ENCODE data around the gene CLHC1.

The CLHC1 gene

DNA sequence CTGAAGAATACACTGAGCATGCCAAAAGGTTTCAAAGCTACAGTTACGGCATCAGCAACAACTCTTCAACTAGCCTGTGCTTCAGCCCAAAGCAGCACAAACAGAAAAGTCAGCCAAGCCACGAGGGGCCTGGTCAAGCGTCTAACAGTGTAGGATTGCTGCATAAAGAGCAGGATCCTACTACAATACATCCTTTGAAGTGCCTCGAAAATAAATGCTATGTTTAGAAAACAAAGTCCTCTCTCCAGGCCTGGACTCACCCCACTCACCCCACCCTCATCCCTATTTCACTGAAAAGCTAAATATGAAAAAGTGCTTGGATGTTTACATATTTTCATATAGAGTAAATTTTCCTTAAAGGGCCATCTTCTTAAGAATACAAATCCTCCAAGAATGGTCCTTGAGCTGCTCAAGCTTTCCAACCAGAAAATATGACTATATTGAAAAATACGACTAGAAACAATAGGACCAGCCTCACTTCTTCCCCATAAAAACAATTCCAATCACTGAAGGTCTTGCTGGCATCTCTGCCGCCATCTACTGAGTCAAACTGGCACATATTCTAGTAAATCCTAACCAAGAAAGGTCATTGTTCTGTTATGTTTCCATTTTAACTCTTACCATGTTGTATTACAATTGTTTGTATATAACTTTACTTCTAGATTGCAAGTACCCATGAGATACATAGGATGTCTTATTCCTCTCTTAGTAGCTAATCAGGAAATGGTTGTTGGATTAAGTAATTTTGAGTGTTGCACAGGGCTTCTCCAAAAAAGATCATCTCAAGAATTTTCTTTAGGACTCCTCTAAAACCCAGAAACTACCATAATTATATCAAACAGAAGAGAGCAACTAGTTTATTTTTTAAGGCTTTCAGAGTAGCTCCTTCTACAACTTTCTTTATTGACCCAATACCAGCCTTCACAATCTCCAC is 63.6 kb downstream of the CLHC1 start:
- no peak for DNase-seq
- no peak overlapping the region for H3K4me3 Mint-ChIP-seq
- no peak overlapping the region for H3K27ac Mint-ChIP-seq

DNA sequence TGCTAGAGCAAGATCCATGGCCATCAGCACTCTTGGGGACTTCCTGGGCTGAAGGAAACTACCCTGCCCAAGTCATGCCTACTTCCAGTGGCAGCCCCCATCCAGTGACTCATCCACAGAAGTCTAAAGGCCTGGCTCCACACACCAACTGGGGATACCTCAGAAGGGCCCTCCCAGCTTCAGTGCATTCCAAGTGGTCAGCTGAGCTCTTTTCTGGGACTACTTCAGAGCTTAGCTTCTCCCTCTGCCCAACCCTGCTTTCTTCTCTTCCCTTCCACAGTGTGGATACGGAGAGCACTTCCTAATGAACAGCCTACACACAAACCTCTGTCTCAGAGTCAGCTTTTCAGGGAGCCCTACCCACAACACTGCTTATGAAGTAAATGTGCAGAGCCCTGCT is 66.5 kb downstream of the CLHC1 start:
- no peaks in the 10 kb centered on the region for H3K9me3 Mint-ChIP-seq
- peaks cover 4% of the 10 kb centered on the region for H3K4me1 Mint-ChIP-seq (ENCODE audit: low read depth)
- no peaks in the 10 kb centered on the region for H3K27me3 Mint-ChIP-seq
- H3K27ac Mint-ChIP-seq = no peak overlapping the region
- H3K36me3 Mint-ChIP-seq (ENCODE audit: low read depth) = no peaks in the 10 kb centered on the region
- no peak overlapping the region for H3K4me3 Mint-ChIP-seq
- no peak for DNase-seq

More for the DNA sequence above, 63.6 kb downstream of the CLHC1 start:
- Mint-ChIP-seq H3K27me3 (no peaks in the 10 kb centered on the region), H3K9me3 (no peaks in the 10 kb centered on the region), H3K4me1 (ENCODE audit: low read depth) (peaks cover 4% of the 10 kb centered on the region), H3K36me3 (ENCODE audit: low read depth) (no peaks in the 10 kb centered on the region)

DNA sequence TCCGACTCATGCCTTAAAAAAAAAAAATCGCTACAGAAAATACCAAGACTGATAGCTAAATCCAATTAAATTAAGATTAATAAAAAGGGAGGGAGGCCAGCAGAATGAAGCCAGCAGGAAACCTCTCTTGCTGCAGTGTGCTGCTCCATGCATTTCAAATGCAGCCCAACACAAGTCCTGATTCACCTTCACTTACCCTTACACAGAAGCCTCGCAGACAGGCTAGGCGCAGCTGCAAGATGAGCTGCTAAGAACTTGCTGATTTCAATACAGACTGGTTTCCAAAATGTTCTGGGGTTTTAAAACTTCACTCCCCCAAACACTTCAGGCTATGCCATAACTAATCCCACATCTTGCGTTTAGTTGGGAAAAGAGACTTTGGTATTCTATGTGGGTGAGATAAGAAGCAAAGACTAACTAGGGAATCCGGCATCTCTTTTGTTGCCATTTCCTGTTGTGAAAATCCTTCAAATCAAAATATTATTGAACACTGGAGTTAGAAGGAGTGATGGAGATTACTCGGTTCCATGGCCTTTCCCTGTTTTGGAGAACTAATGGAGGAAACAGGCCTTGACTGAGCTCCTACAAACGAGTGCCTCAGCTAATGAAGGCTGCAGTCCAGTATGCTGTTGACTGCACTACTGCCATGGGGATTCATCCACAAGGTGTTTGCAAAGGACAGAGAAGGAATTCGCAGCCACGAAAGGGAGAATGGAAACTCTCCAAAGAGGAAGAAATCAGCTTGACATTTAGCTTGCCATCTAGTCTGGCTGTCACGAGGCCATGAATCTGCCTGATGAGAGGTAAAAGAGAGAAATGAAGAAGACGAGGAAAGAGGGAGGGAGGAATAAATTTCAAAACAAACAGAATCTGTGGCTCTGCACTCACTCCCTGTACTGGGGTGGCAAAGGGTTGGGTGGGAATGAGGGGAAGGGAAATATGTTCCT is 67.3 kb downstream of the CLHC1 start:
- H3K27ac Mint-ChIP-seq = no peak overlapping the region
- no peaks in the 10 kb centered on the region for H3K36me3 Mint-ChIP-seq (ENCODE audit: low read depth)
- no peak for DNase-seq

DNA sequence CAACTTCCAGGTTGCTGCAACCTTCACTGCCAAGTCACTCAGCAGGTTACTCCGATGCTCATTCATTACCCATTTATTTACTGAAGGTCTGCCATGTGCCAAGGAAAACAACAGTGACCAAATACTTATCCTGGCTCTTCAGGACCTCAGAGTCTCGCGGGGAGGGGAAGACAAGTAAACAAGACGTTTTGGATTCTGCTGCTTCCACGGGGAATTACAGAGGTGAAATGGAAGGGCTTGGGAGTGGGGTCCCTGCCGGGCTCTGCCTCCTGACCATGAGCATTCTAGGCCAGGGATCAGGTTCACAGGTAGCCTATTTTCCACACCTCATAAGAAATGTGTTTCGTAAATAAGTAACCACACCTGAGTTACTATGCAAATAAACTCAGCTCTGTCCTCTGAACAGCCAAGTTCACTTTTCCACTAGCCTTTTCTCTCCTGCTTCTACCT is 68.1 kb downstream of the CLHC1 start:
- Mint-ChIP-seq H3K27me3 (no peaks in the 10 kb centered on the region), H3K27ac (no peak overlapping the region), H3K4me3 (no peak overlapping the region), H3K4me1 (ENCODE audit: low read depth) (peaks cover 4% of the 10 kb centered on the region), H3K9me3 (no peaks in the 10 kb centered on the region), H3K36me3 (ENCODE audit: low read depth) (no peaks in the 10 kb centered on the region)
- DNase-seq = no peak

More for the DNA sequence above, 67.3 kb downstream of the CLHC1 start:
- peaks cover 4% of the 10 kb centered on the region for H3K4me1 Mint-ChIP-seq (ENCODE audit: low read depth)
- no peaks in the 10 kb centered on the region for H3K9me3 Mint-ChIP-seq
- no peaks in the 10 kb centered on the region for H3K27me3 Mint-ChIP-seq
- no peak overlapping the region for H3K4me3 Mint-ChIP-seq

DNA sequence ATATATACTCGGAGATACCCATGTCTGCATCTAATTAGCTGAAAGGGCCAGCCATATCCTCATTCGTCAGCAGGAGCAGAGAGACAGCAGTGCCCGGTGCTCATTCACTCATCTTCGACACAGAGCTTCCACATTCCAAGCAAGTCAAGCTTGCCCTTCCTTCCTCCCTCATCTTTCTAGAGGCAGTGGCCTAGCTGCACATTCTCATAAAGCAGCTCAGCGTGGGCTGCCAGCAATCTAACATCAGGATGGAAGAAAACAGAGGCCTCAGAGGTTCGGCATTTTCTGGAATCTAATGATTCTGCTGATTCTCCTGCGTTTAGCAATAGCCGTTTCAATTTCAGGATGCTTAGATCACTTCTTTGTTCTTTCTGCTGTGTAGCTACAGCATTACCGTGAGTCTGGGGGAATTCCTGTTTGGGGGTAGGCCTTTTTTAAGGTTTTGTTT is 68.8 kb downstream of the CLHC1 start:
- DNase-seq = no peak
- no peaks in the 10 kb centered on the region for H3K4me1 Mint-ChIP-seq (ENCODE audit: low read depth)
- H3K9me3 Mint-ChIP-seq = no peaks in the 10 kb centered on the region

DNA sequence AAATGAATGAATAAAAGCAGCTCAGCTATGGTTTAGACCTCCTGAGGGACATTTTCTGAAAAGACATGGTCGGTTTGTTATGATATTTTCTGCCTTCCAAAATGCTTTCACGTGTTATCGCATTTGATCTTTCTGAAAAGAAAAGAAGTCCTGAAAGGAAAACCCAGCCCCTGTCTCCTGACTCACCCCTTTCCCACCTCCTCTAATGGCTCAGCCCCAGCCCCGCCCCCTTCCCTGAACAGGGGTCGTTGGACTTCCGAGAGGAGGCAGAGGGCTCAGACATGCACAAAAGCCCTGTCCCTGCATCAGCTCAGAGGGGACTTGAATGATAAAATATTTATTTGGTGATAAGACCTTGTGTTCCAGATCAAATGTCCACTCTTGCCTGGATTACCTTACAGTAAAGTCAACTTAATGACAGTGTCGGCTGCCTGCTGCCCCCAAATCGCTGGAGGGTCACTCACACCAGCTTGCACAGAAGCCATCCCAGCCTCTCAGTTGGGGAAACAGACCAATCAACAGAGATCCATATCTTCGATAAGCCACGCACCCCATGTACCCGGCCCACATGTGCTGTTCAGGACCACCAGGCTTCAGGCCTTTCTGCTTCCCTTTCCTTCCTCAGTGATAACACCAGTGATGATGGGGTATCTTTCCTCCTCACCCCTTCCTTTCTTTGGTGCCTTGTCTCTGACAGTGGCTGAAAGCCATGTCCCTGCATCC is 69.6 kb downstream of the CLHC1 start:
- H3K9me3 Mint-ChIP-seq = no peaks in the 10 kb centered on the region
- H3K27ac Mint-ChIP-seq = no peak overlapping the region
- H3K4me3 Mint-ChIP-seq = no peak overlapping the region
- no peaks in the 10 kb centered on the region for H3K27me3 Mint-ChIP-seq
- peaks cover 5% of the 10 kb centered on the region for H3K4me1 Mint-ChIP-seq (ENCODE audit: low read depth)
- DNase-seq = no peak
- no peaks in the 10 kb centered on the region for H3K36me3 Mint-ChIP-seq (ENCODE audit: low read depth)

More for the DNA sequence above, 68.8 kb downstream of the CLHC1 start:
- Mint-ChIP-seq H3K27me3 (no peaks in the 10 kb centered on the region), H3K4me3 (no peak overlapping the region), H3K27ac (no peak overlapping the region), H3K36me3 (ENCODE audit: low read depth) (no peaks in the 10 kb centered on the region)

DNA sequence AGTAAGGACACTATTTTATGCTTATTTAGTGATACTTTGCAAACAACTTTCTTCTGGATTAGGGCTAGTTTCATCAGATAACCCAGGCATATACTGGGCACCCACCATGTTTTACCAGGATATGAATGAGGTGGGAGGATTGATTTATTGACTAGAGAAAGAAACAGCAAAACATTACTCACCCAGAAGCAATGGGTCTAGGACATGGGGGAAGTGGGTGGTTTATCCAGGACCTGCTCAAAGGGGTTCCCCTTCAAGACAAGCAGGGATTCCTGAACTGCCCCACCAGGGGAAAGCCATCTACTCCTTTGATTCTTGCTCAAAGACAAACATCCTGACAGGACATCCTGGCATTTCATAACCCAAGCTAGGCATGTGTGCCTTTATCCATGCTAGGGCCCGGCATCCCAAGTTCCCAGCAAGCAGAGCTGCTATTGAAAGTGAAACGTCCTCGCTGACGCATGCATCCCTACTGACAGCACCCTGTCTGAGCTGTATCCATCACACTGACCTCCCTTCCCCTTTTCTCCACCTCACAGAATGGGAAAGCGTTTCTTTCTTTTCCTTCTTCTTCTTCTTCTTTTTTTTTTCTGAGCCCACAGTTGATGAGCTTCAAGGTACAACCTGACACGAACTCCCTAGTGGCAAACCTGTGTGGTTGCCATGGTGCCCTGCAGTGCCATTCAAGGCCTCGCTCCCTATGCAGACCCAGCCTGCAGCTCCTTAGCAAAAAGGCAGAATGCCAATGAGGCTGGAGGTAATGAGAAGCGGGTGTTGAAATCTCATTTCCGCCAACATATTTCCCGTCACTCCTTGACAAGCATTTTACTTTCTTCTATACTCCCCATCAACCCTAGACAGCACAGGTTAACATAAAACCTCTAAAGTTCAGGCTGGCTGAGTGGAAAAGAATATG is 70.5 kb downstream of the CLHC1 start:
- no peak for DNase-seq
- Mint-ChIP-seq H3K27ac (no peak overlapping the region), H3K4me3 (no peak overlapping the region), H3K27me3 (no peaks in the 10 kb centered on the region), H3K4me1 (ENCODE audit: low read depth) (peaks cover 10% of the 10 kb centered on the region), H3K9me3 (no peaks in the 10 kb centered on the region), H3K36me3 (ENCODE audit: low read depth) (no peaks in the 10 kb centered on the region)

DNA sequence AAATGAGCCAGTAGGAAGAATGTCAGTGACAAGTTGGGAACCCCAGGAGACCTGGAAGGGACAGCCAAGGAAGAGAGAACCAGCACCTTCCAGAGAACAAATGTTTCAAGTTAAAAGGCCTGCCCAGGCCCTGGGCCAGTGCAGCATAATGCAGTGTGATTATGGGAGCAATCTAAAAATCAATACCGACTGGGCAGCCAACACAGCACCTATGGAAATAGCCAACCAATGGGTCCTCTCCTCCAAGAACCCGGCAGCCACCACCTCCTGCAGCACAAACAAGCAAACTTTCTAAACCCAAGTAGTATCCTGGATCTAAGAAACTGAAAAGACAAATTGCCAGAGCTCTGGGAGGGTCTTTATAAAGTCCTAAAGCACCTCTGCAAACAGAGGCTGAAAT is 71.7 kb downstream of the CLHC1 start:
- no peak overlapping the region for H3K4me3 Mint-ChIP-seq
- no peaks in the 10 kb centered on the region for H3K9me3 Mint-ChIP-seq
- no peak for DNase-seq
- H3K36me3 Mint-ChIP-seq (ENCODE audit: low read depth) = no peaks in the 10 kb centered on the region
- no peaks in the 10 kb centered on the region for H3K27me3 Mint-ChIP-seq
- peaks cover 10% of the 10 kb centered on the region for H3K4me1 Mint-ChIP-seq (ENCODE audit: low read depth)
- no peak overlapping the region for H3K27ac Mint-ChIP-seq

DNA sequence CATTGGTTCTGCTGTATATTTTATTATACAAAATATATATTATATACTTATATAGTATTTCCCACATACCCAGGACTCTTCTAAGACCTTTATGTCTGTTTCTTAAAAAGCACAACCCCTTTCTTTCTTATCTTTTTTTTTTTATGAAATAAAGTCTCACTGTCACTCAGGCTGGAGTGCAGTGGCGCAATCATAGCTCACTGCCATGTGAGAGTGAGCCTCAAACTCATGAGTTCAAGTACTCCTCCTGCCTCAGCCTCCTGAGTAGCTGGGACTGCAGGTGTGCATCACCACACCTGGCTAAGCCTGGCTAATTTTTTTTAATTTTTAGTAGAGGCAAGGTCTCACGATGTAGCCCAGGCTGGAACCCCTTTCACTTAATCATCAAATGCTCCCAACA is 72.3 kb downstream of the CLHC1 start:
- Mint-ChIP-seq H3K27ac (no peak overlapping the region), H3K4me1 (ENCODE audit: low read depth) (peaks cover 10% of the 10 kb centered on the region), H3K27me3 (no peaks in the 10 kb centered on the region), H3K36me3 (ENCODE audit: low read depth) (no peaks in the 10 kb centered on the region), H3K9me3 (no peaks in the 10 kb centered on the region), H3K4me3 (no peak overlapping the region)
- no peak for DNase-seq

DNA sequence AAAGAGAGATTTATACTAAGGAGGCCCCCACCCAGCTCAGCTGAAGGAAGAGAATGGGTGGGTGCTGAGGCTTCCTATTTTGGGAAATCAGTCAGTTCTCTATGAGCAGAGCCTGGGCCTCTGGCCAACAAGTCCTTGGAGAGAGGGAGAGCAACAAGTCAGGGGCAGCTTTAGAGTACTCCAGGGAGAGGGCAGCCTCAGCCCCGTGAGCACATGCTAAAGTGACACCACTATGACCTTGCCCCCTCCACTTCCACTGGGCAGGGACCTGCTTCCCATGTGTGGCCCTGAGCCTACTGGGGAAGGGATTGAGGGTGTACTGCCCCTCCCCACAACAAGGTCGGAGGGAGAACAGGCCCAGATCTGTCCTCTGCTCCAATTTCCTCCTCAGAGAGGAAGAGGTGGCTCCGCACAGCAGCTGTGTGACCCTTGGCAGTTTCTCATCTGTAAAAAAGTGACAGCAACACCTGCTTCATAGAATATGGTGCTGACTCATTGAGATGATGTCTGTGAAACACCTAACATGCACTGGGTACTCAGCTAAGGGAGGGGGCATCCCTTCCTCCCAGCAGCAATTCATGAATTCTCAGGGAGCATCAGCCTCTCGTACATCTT is 72.9 kb downstream of the CLHC1 start:
- no peak overlapping the region for H3K27ac Mint-ChIP-seq
- no peaks in the 10 kb centered on the region for H3K9me3 Mint-ChIP-seq
- H3K36me3 Mint-ChIP-seq (ENCODE audit: low read depth) = no peaks in the 10 kb centered on the region
- peaks cover 10% of the 10 kb centered on the region for H3K4me1 Mint-ChIP-seq (ENCODE audit: low read depth)
- DNase-seq = no peak
- H3K27me3 Mint-ChIP-seq = no peaks in the 10 kb centered on the region
- no peak overlapping the region for H3K4me3 Mint-ChIP-seq

DNA sequence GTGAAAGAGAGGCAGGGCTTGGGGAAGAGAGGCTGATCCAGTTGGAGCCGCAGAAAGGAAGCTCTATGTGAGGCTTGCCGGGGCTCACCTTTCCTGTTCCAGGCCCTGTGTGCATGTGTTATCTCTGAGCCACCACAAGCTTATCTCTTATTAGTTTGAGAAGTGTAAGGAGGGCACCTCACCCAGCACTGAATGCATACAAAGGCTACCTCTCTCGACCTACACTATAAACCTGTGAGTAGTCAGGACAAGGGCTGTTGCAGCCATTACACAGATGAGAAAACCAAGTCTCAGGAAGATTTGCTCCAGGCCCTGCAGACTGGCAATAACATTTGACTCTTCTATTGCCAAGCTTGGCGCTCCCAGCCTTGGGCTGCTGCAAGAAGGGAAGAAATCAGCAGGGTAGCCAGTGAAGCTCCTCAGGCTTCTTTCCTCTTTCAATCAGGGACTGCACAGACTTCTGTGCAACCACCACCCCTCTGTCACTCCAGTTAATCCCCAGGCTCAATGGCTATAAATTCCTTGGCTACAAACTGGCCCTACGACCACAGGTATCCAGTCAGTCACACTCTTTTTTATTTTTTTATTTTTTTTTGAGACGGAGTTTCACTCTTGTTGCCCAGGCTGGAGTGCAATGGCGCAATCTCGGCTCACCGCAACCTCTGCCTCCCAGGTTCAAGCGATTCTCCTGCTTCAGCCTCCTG is 73.8 kb downstream of the CLHC1 start:
- Mint-ChIP-seq H3K36me3 (ENCODE audit: low read depth) (no peaks in the 10 kb centered on the region), H3K4me1 (ENCODE audit: low read depth) (peaks cover 10% of the 10 kb centered on the region)

DNA sequence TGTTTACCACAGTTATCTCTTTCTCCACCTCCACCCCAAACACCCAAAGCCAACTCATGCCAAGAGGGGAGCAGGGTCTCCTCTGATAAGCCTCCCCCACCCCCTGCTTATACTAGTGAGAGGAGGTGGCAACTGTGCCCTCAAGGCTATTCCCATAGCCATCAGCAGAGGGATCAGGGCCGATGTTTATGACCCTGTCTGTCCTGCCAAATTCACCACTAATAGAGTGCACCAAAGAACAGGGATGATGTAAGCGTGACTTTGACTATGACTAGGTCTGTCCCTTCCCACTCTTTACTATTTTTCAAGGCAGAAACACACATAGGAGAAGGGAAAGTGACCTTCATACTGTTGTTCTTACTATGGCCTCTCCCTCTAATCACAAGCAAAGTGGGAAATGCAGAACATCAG is 74.6 kb downstream of the CLHC1 start:
- Mint-ChIP-seq H3K27ac (no peak overlapping the region), H3K27me3 (no peaks in the 10 kb centered on the region), H3K4me1 (ENCODE audit: low read depth) (peaks cover 10% of the 10 kb centered on the region), H3K36me3 (ENCODE audit: low read depth) (no peaks in the 10 kb centered on the region), H3K4me3 (no peak overlapping the region), H3K9me3 (no peaks in the 10 kb centered on the region)
- no peak for DNase-seq

More for the DNA sequence above, 73.8 kb downstream of the CLHC1 start:
- Mint-ChIP-seq H3K9me3 (no peaks in the 10 kb centered on the region), H3K27ac (no peak overlapping the region), H3K27me3 (no peaks in the 10 kb centered on the region), H3K4me3 (no peak overlapping the region)
- DNase-seq = no peak

Data from activated T-cell treated with anti-CD3 and anti-CD28 coated beads, Interleukin-2, amount 50 U/mL, for 24 hours (primary cell).